ENCODE measurements around the gene MGAT1.
A peak's percentile ranks its signal among the peaks of the same experiment; 100 is the strongest.
"Not testable (repeated sequence)": the region's sequence is repeated elsewhere in the genome, so short reads cannot be mapped to it uniquely, and the experiment has no call there.

The MGAT1 gene
- total RNA-seq: 60.0 to 109 (median 81.5) reads per million in 4 donors

DNA sequence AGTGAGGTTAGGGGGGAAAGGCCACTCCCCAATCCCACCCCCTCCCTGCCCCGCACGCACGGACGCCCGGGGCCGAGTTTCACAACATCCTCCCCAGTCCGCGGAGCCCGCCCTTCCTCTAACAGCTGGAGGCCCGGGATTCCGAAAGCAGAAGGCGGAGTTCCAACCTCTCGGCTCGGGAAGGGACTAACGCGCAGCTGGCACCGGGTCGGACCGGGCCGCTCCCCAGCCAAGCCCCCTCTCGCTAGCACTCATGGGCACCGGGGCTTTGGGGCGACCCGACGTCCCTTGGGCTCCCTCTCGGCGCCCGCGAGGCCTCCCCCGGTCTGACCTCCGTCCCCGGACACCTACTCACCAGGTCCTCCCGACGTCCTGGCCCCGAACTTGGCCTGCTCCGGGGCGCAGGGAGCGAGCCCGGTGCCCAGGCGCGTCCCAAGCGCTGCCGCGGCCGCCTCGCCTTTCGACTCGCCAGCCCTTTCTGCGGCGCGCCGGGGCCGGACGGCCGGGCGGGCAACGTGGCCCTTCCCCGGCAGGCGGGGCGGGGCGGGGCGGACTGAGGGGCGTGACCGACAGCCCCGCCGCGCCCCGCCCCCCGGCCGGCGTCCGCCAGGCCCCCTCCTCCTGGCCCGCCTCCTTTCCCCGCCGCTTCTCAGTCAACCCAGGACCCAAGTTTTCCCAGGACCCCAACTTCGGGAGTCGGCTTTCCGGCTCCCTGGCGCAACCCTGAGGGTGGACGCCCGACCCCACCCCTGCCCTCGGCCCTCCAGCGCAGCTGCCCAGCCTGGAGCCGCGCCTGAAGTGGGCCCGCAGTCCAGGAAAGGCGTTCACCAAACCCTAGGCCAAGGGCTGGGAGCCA lies at the start of gene MGAT1:
Gene MGAT1, minus strand, starts transcription at position 482 of the 856 bp plus-strand sequence. CDS start 9,835 bp downstream, outside the sequence.
- DNase-seq: peak; percentile 63 to 78 (median 70)

DNA sequence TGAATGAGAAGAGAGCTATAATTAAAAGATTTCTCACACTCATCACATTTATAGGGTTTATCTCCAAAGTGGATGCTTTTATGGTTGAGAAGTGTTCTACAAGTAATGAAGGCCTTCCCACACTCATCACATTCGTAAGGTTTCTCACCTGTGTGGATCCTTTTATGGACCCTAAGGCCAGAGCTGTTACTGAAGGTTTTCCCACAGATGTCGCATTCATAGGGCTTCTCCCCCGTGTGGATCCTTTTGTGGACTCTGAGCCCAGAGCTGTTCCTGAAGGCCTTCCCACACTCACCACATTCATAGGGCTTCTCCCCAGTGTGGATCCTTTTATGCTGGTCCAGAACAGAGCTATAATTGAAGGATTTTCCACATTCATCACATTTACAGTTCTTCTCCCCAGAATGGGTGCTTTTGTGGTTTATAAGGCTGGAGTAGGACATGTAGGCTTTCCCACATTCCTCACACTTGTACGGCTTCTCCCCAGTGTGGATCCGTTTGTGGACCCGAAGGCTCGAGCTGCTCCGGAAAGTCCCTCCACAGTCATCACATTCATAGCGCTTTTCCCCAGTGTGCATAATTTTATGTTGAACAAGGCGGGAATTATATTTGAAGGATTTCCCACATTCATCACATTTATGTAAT lies 48.0 kb upstream of the MGAT1 start:
- DNase-seq: no peak

DNA sequence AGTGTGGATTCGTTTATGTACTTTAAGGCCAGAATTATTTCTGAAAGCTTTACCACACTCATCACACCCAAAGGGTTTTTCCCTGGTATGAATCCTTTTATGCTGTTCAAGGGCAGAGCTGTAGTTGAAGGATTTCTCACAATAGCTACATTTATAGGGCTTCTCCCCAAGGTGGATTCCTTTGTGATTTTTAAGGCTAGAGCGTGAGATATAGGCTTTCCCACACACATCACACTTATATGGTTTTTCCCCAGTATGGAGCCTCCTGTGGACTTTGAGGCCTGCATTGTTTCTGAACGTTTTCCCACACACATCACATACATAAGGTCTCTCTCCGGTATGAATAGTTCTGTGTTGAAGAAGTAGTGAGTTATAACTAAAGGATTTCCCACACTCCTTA lies 47.2 kb upstream of the MGAT1 start:
- no peak for DNase-seq

DNA sequence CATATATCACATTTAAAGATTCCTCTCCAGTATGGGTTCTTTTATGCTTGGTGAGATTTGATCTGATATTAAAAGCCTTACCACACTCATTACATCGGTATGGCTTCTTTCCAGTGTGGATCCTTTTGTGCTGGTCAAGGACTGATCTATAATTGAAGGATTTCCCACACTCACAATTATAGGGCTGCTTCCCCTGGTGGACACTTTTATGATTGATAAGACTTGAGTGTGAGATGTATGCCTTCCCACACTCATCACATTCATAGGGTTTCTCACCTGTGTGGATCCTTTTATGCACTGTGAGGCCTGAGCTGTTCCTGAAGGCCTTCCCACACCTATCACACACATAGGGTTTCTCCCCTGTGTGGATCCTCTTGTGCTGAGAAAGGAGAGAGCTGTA lies 46.3 kb upstream of the MGAT1 start:
- no peak for DNase-seq

DNA sequence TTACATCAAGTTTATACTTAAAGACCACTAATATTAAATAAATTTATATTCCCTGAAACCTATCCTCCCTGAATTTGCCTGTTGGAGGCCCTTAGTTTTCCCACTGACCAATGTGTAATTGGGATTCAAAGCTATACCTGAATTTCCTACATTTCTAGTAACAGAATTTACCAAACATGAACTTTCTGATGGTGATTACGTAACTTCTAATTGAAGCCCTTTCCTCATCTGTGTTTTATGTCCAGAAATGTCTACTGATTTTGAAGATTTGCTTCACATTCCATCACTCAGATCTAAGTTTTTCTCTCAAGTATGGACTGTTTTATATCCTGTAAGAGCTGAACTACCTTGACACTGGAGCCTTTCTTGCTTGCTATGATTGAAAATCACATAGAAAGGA lies 45.7 kb upstream of the MGAT1 start:
- no peak for DNase-seq

DNA sequence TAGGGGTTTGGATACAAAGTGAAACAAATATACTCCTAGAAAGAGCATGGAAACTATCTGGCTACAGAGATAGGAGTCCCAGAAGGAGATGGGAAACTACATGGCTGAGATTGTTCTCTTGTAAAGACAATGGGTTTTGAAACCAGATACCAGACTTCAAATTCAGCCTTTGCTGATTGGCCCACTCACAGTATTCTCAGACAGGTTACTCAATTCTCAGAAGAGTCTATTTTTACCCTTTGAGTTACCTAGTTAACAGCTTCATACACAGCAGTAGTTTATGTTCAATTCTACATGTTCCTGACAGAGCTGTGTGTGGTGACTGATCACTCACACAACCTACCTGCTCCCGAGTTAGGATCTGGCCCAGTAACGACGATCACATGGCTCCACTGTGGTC lies 44.4 kb upstream of the MGAT1 start:
- DNase-seq: no peak

DNA sequence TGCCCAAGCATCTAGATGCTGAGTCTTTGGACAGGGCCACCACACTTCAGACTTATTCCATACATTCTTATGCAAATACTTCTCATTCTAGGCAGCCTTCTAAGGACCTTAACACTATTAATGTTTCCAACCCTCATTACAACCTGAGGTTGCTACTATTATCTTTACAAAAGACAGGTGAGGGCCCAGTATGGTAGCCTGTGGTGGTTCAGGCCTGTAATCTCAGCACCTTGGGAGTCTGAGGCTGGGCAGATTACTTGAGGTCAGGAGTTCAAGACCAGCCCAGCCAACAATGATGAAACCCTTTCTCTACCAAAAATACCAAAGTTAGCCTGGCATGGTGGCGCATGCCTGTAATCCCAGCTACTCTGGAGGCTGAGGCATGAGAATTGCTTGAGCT lies 42.3 kb upstream of the MGAT1 start:
- no peak for DNase-seq

DNA sequence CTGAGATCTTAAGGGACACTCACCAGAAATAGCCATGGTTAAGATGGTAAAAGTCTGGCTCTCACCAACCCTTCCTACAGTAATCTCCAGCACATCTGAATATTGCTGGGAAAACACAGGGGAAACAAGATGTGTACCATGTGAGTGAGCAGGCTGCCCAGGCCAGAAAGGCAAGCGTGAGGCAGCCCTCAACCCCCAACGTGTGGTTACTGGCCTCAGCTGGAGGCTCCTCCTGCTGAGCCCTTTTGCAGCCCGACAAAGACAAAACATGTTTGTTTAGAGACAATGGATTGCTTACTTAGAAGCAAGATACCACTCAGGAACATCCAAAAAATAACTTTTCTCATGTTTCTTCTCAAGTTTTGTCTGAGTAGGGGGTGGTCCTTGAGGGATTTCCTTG lies 41.8 kb upstream of the MGAT1 start:
- DNase-seq: no peak

DNA sequence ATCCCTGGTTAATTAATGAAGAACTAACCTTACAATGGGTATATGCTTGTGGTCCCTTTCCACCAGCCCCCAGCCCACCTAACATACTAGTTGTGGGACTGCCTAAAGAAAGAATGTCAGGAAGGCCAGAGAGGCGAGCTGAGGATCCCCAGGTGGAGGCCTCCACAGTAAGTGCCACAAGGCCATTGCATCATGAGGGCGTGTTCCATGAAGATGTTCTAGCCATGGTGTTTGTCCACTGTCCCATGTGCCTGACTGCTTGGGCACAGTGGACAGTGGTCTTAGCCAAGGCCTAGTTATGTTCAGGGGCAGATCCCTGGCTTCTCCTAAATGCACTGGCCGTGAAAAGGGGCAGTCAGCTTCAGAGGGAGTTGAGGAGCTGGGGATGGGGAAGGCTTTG lies 37.3 kb upstream of the MGAT1 start:
- no peak for DNase-seq

DNA sequence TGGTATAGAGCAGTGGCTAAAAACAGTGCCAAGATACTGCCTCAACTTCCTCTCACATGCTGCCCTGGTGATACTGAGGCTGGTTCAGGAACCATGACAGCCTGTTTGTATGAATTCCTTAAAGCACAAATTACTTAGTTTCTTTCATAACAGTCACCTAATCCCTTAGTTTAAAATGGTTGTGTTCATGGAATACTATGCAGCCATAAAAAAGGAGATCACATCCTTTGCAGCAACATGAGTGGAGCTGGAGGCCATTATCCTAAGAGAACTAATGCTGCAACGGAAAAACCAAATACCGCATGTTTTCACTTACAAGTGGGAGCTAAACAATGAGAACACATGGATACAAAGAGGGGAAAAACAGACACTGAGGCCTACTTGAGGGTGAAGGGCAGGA lies 36.6 kb upstream of the MGAT1 start:
- DNase-seq: no peak

DNA sequence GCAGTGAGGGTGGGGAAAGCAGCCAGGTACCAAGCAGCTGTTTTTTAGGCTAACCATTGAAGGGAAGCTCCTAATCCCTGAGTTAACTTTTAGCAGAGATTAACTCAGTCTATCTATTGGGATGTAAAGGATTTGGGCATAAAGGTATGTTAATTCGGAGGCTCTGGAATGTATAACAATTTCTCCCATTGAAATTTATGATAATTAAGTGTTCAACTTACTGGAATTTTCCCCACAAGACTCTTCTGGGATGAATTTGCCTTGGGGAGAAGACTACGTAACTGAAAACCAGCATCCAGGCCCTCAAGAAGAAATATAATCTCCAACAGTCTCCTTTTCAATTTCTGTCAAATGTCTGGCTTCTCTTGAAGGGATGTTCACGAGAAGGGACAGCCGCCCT lies 34.9 kb upstream of the MGAT1 start:
- DNase-seq: no peak

DNA sequence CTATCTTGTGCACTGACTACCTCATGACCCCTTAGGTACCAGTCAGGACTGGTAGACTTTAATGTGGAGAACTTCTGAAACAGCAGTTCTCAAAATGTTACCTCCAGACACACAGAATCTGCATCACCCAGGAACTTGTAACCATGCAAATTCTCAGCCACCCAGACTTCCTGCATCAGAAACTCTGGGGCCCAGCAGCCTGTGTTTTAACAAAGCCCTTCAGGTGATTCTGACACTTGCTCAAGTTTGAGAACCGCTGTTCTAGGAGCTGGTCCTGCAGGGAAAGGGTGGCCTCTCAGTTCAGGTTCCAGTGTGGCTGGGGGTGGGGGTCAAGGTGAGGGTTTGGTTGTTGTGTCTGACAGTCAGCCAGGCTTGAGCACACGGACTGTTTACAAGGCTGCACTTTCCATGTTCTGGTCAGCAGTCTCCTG lies 30.0 kb upstream of the MGAT1 start:
- peak in 3 of 5 donors; percentile 21 to 69 (median 24) for DNase-seq

DNA sequence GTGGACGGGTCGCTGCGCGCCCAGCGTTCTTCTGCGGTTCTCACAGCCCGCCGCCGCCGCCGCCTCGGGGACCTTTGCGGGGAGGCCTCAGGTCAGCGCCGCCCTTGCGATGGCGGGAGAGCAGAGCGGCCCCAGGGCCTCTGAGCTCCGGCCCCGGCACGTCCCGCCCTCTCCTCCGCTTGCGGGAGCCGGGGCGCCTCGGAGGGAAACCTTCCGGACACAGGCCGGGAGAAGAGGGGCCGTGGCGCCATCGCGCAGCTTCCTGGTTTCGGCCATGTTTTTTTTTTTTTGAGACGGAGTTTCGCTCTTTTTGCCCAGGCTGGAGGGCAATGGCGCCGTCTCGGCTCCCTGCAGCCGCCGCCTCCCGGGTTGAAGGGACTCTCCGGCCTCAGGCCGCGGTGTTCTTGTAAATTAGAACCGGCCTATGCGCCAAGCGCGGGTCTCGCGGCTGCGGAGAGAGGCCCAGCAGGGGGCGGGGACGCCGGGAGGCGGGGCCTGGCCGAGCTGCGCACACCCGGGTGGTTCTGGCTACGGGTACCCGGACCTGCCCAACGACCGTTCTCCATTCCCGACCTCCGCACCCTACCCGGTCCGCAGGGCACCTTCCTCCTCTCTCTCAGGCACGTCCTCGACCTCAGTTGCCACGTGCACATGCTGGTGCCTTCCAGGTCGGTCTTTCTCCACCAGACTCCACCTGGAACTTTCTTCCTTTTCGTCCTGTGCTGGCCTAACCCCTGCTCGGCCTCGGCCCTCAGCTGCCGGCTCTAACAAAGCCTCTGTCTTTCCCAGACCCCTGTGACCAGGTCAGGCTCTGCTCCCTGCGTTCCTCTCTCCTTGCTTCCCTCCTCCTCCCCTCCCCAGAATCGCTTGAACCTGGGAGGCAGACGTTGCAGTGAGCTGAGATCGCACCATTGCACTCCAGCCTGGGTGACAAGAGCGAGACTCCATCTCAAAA lies 28.8 kb upstream of the MGAT1 start:
- peak; percentile 55 to 79 (median 62) for DNase-seq

DNA sequence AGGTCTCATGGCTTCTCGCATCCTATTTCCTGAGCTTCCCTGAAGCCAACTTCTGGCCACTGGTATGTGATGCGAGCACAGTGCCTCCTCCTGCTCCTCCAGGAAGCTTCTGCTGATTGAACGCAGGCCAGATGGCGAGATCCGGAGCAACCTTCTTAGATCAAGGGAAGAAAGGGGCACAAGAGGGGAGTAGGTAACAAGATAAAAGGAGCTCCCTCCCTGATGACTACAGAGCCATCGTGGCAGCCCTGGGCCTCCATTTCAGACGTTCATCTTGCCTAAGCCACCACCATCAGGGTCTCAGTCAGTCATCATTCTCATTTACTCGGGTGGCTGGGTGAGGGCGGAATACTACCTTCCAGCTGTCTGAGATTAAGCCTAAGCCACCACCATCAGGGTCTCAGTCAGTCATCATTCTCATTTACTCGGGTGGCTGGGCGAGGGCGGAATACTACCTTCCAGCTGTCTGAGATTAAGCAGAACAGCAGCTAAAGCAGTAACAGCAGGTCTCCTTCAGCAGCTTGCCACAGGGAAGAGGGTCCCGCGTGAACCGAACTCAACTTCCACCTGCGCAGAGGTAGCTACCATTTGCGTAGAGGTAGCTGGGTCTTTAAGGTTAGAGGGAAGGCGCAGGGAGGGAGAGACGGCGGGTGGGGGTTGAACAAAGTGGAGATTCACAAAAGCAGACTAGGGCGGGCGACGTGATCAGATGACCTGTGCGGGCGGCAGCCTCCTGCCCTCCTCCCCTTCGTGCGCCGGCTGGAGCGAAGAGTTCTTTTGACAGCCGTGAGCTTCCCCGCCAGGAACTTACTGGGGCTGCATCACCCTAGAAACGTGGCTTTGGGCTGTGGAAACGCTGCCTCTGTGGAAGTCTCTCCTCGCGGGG lies 27.9 kb upstream of the MGAT1 start:
- peak; percentile 41 to 69 (median 66) for DNase-seq

DNA sequence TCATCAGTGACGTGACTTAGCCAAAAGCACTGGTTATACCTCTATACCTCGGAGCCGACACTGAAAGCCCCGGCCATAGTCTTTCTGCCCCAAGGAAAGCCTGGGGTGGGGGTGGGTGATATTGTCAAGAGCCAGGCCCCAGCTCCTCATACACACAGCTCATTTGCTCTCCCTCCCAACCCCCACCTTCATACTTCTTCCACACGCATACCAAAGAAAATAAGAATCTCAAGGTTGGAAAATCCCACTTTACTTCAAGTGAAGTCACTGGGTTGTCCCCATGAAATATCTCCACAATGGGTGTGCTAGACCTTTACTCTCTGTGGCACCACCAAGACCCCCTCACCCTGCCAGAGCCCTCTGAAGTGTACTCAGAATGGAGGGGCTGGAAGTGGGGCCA lies 27.1 kb upstream of the MGAT1 start:
- no peak for DNase-seq

DNA sequence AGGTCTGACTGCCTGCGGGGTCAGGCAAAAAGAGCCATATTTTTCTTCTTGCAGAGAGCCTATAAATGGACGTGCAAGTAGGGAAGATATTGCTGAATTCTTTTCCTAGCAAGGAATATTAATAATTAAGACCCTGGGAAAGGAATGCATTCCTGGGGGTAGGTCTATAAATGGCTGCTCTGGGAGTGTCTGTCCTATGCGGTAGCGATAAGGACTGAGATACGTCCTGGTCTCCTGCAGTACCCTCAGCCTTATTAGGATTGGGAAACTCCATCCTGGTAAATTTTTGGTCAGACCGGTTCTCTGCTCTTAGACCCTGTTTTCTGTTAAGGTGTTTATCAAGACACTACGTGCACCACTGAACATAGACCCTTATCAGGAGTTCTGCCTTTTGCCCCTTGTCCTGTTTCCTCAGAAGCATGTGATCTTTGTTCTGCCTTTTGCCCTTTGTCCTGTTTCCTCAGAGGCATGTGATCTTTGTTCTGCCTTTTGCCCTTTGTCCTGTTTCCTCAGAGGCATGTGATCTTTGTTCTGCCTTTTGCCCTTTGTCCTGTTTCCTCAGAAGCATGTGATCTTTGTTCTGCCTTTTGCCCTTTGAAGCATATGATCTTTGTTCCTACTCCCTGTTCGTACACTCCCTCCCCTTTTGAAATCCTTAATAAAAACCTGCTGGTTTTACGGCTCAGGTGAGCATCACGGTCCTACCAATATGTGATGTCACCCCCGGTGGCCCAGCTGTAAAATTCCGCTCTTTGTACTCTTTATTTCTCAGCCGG lies 26.3 kb upstream of the MGAT1 start:
- DNase-seq: not testable (repeated sequence)

DNA sequence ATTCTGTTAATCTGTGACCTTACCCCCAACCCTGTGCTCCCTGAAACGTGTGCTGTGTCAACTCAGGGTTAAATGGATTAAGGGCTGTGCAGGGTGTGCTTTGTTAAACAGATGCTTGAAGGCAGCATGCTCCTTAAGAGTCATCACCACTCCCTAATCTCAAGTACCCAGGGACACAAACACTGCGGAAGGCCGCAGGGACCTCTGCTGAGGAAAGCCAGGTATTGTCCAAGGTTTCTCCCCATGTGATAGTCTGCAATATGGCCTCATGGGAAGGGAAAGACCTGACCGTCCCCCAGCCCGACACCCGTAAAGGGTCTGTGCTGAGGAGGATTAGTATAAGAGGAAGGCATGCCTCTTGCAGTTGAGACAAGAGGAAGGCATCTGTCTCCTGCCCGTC lies 24.8 kb upstream of the MGAT1 start:
- not testable (repeated sequence) for DNase-seq

DNA sequence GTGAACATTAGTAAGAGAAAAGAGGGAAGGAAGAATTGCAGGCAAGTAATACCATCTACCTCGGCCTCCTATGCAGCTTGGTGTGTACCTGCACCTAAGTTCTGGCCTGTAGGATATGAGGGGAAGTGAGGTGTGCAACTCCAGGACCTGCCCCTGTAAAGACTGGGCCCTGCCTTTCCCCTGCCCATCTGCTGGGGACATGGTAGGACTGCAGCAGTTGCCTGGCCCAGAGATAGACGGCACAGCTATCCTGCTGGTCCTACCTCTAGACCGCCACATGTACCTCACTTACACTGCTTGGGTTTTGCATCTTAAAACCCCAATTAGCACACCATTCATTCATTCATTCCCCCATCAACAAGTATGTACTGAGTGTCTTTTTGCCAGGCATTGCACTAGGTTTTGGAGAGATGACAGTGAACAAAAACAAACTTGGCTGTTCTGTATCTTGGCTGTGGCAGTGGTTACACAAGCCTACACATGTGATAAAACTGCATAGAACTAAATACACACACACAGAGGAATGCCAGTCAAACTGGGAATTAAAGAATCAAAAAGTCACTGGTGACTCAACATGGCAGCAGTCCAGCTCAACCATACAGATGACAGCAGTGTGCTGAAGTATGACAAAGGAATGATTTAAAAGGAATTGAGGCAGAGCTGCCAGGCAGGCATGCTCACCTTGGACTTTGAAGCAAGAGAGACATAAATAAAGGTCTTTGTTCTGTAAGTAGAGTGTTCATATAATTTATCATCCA lies 23.3 kb upstream of the MGAT1 start:
- DNase-seq: no peak

DNA sequence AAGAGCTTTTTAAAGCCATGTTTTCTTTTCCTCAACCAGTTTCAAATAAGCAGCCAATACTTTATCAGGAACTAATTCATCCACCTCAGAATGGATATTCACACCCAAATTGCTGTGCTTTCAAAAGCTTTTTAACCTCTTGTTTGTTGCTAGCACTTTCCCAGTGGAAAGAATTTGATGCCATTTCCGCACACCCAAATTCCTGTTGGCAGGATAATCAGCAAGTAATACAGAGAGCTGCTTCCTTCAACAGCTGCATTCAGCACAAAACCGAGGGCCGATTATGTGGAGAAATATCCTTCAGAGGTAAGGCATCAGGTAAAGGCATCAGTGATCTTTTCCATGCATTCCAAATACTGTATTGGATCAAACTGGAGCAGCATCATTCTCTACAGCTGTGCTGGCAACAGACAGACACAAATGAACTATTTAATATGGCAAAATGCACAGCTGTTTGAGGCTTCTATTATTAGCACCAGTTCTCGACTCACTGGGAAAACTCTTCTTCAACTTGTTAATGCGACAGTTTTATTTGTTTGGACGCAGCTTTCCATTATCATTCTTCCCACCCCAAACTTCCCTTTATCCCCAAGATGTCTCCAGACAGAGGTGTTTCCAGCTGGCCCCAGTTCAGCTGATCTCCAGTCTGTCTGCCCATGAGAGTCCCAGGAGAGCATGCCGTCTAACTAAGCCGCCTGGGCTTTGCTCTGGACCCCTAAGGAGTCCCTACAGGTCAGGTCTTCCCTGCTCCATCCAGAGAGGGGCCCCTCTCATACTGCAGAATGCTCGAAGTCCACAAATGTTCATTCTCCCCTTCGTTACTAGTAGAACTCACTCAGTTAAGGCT lies 22.2 kb upstream of the MGAT1 start:
- DNase-seq: no peak
